B cell (primary cell): ENCODE measurements around the gene SOX6. TPM values are rescaled to one million over a fixed set of nuclear protein-coding genes. Genes with fewer than 3 reads are reported as not detected.

ENCODE experiments used
- ATAC-seq: fragments of 200-7000 bp; cut with Tn5 transposase; one replicate; pipeline ENCODE4 v1.10.0; 2021; ENCODE audit warnings: low read depth, mild to moderate bottlenecking, moderate number of reproducible peaks, moderate library complexity
- CTCF ChIA-PET: fragments of 350-600 bp; sonication (Branson Sonifier 250); formaldehyde crosslinking; loops from one replicate; lab custom pipeline; 2021; ENCODE audit warnings: antibody characterized with exemption, inconsistent platforms; lab: Charles Lee
- POLR2A ChIA-PET: fragments of 350-600 bp; sonication (Branson Sonifier 250); formaldehyde crosslinking; loops from one replicate; lab custom pipeline; 2021; ENCODE audit warnings: antibody characterized with exemption; lab: Charles Lee
- DNase-seq: peaks from one replicate; pipeline ENCODE4 v3.0.0; 2013
- H2AFZ ChIP-seq: 2 replicates; pipeline ENCODE4 v1.6.1; 2012; ENCODE audit warnings: mild to moderate bottlenecking, low read depth, low read length; ENCODE audit not compliant: insufficient read depth, poor library complexity, severe bottlenecking
- H3K27ac ChIP-seq, 2 donors: 1 replicate in 1 of 2; 2 replicates in 1 of 2; pipeline ENCODE4 v1.5.1; 2012 to 2013; ENCODE audit warnings: low read length in 2 of 2, mild to moderate bottlenecking in 2 of 2, moderate library complexity in 1 of 2
- H3K27me3 ChIP-seq, 4 experiments: fragments of 200-600 bp in 1 of 4; sonication (generic) in 1 of 4; replicated peaks in 1 of 4; 1 replicate in 2 of 4; 2 replicates in 2 of 4; pipeline versions ENCODE4 v1.6.1 to v1.7.0; 2013 to 2016; ENCODE audit warnings: low read length in 3 of 4, mild to moderate bottlenecking in 2 of 4, mixed read lengths in 1 of 4, moderate library complexity in 1 of 4; ENCODE audit not compliant: insufficient read depth in 4 of 4, control insufficient read depth in 3 of 4; ENCODE audit errors: control extremely low read depth in 1 of 4
- H3K36me3 ChIP-seq, 2 experiments: replicated peaks in 1 of 2; 1 replicate in 1 of 2; 2 replicates in 1 of 2; pipeline versions ENCODE4 v1.6.1 to v1.7.1; 2013; ENCODE audit warnings: low read length in 1 of 2; ENCODE audit not compliant: insufficient read depth in 2 of 2, control insufficient read depth in 1 of 2; ENCODE audit errors: control extremely low read depth in 1 of 2, extremely low read depth in 1 of 2
- H3K4me1 ChIP-seq, 2 donors: fragments of 200-600 bp in 1 of 2; sonication (generic) in 1 of 2; 1 replicate in 1 of 2; 2 replicates in 1 of 2; pipeline versions ENCODE4 v1.5.1 to v1.6.1; 2013 to 2017; ENCODE audit warnings: low read length in 2 of 2; ENCODE audit not compliant: control insufficient read depth in 2 of 2, insufficient read depth in 2 of 2
- H3K4me2 ChIP-seq: replicated peaks from 2 replicates; pipeline ENCODE3; 2012; ENCODE audit warnings: mild to moderate bottlenecking, low read depth, low read length; ENCODE audit not compliant: poor library complexity, severe bottlenecking
- H3K4me3 ChIP-seq, 5 experiments: fragments of 200-600 bp in 1 of 5; sonication (generic) in 1 of 5; 1 replicate in 3 of 5; 2 replicates in 2 of 5; pipeline versions ENCODE4 v1.5.1 to v1.7.0; 2011 to 2016; ENCODE audit warnings: low read length in 4 of 5, mild to moderate bottlenecking in 4 of 5, low read depth in 2 of 5, control low read depth in 1 of 5, moderate library complexity in 1 of 5; ENCODE audit not compliant: insufficient read depth in 1 of 5; ENCODE audit errors: control extremely low read depth in 1 of 5, extremely low read depth in 1 of 5
- H3K79me2 ChIP-seq: fragments of 200-600 bp; sonication (generic); one replicate; pipeline ENCODE4 v1.6.0; 2016; ENCODE audit warnings: low read length; ENCODE audit not compliant: control insufficient read depth, insufficient read depth
- H3K9ac ChIP-seq: fragments of 200-600 bp; sonication (generic); 2 replicates; pipeline ENCODE4 v1.6.1; 2017; ENCODE audit warnings: mild to moderate bottlenecking, low read length, moderate library complexity
- H3K9me3 ChIP-seq, 3 donors: one replicate each; pipeline versions ENCODE4 v1.6.1 to v1.7.1; 2013; ENCODE audit warnings: low read length in 2 of 3; ENCODE audit not compliant: control insufficient read depth in 2 of 3, insufficient read depth in 1 of 3; ENCODE audit errors: control extremely low read depth in 1 of 3
- H4K20me1 ChIP-seq: 2 replicates; pipeline ENCODE4 v1.6.0; 2012; ENCODE audit warnings: mild to moderate bottlenecking, low read length; ENCODE audit not compliant: insufficient read depth, control insufficient read depth, poor library complexity, severe bottlenecking
- H3K27ac Mint-ChIP-seq: one replicate; pipeline ENCODE4 v1.8.0; 2021; ENCODE audit warnings: mixed read lengths
- H3K27me3 Mint-ChIP-seq: one replicate; pipeline ENCODE4 v1.8.0; 2021; ENCODE audit warnings: mixed read lengths
- H3K4me1 Mint-ChIP-seq: one replicate; pipeline ENCODE4 v1.8.0; 2021; ENCODE audit warnings: mixed read lengths
- H3K4me3 Mint-ChIP-seq: one replicate; pipeline ENCODE4 v1.8.0; 2021; ENCODE audit warnings: mixed read lengths
- H3K9me3 Mint-ChIP-seq: one replicate; pipeline ENCODE4 v1.8.0; 2022; ENCODE audit warnings: mixed read lengths; ENCODE audit not compliant: insufficient read depth
- CTCF ChIP-seq: fragments of 200-600 bp; IDR thresholded peaks from one replicate; pipeline ENCODE4 v1.8.0; 2022; ENCODE audit warnings: antibody characterized with exemption, mild to moderate bottlenecking
- EZH2 ChIP-seq: IDR thresholded peaks from 2 replicates; pipeline ENCODE4 v1.6.1; 2012; ENCODE audit warnings: borderline replicate concordance, low read depth, mild to moderate bottlenecking, moderate library complexity, low read length; ENCODE audit not compliant: insufficient read depth, poor library complexity, severe bottlenecking
- WGBS: methylation state at CpG from one replicate; pipeline ENCODE4 v1.1.5; 2013; ENCODE audit warnings: missing lambda C conversion rate; ENCODE audit not compliant: insufficient coverage; 5-methylcytosine and 5-hydroxymethylcytosine counted together
- intact Hi-C: fragments of 100-400 bp; cut with micrococcal nuclease; formaldehyde crosslinking; loops from one replicate; pipeline ENCODE4 v1.10.0; 2022
- polyA plus RNA-seq: library from polyadenylated mRNA; depleted of rRNA; stranded (reverse); fragments of >200 nt; gene quantifications from 2 replicates; pipeline ENCODE4 v1.2.3, GENCODE V29; 2012
- total RNA-seq, 2 donors: library from RNA; stranded (reverse); fragments of 120-200 nt in 1 of 2; gene quantifications; 1 replicate in 1 of 2; 2 replicates in 1 of 2; pipeline versions ENCODE4 v1.2.3 to v1.2.4, GENCODE V29; 2013 to 2022

Gene SOX6
- total and polyA plus RNA-seq, 2 donors (not counting 1 experiment from before 2014, with no cell fraction given), result not detected

GRCh38 chr11:16356761-16357393 is 531 bp upstream of the SOX6 start:
- Mint-ChIP-seq H3K27ac (no peak overlapping the region), H3K4me3 (no peak overlapping the region), H3K9me3 (no peaks in the 10 kb centered on the region), H3K4me1 (no peaks in the 10 kb centered on the region), H3K27me3 (no peaks in the 10 kb centered on the region)
- ATAC-seq (no peak), DNase-seq (no peak)
- Histone ChIP-seq H3K4me1 (no peaks in the 10 kb centered on the region), H3K4me2 (no peak overlapping the region), H3K9ac (no peak overlapping the region), H3K27ac (no peak overlapping the region), H3K36me3 (no peaks in the 10 kb centered on the region), H2AFZ (no peak overlapping the region), H3K4me3 (no peak overlapping the region), H3K79me2 (no peaks in the 10 kb centered on the region), H4K20me1 (no peaks in the 10 kb centered on the region), H3K27me3 (no peaks in the 10 kb centered on the region), H3K9me3 (no peaks in the 10 kb centered on the region)
- WGBS, result 90% methylated on average over 2 of the region's 3 CpGs
- ChIA-PET POLR2A (no interaction called here), CTCF (interaction anchor here (0.7 kb wide), 1 partner anchor 9 kb away, joined by 4 read pairs; no protein-coding TSS in a partner anchor)
- TF ChIP-seq CTCF (no peak), EZH2 (no peak)
- intact Hi-C loops, result no loop called here

- Histone ChIP-seq H3K36me3 (no peaks in the 10 kb centered on the region), H3K9me3 (no peaks in the 10 kb centered on the region), H4K20me1 (no peaks in the 10 kb centered on the region), H3K4me2 (no peak overlapping the region), H3K9ac (no peak overlapping the region), H3K4me1 (no peaks in the 10 kb centered on the region), H3K27ac (no peak overlapping the region), H3K79me2 (no peaks in the 10 kb centered on the region), H3K4me3 (no peak overlapping the region), H2AFZ (no peak overlapping the region), H3K27me3 (no peaks in the 10 kb centered on the region)
- no peak overlapping the region for H3K4me3 Mint-ChIP-seq
- DNase-seq (no peak), ATAC-seq (no peak)
- CTCF ChIA-PET, result no interaction called here
- H3K27me3 Mint-ChIP-seq, result no peaks in the 10 kb centered on the region
- intact Hi-C loops, result no loop called here
- H3K27ac Mint-ChIP-seq, result no peak overlapping the region
- TF ChIP-seq CTCF (no peak), EZH2 (no peak)
- no peaks in the 10 kb centered on the region for H3K9me3 Mint-ChIP-seq
- H3K4me1 Mint-ChIP-seq, result no peaks in the 10 kb centered on the region
- POLR2A ChIA-PET, result no interaction called here
These were observed 3.6 kb downstream of the SOX6 start for GRCh38 chr11:16352707-16353106.
